HG03060 (cell line): ENCODE measurements around the gene TINAGL1.

Experiments used
- ATAC-seq: cut with Tn5 transposase; IDR thresholded peaks from one replicate; pipeline ENCODE4 v1.9.1; 2021; ENCODE audit warnings: low read depth, moderate number of reproducible peaks; ENCODE audit not compliant: unreplicated experiment

TINAGL1 gene, protein sequence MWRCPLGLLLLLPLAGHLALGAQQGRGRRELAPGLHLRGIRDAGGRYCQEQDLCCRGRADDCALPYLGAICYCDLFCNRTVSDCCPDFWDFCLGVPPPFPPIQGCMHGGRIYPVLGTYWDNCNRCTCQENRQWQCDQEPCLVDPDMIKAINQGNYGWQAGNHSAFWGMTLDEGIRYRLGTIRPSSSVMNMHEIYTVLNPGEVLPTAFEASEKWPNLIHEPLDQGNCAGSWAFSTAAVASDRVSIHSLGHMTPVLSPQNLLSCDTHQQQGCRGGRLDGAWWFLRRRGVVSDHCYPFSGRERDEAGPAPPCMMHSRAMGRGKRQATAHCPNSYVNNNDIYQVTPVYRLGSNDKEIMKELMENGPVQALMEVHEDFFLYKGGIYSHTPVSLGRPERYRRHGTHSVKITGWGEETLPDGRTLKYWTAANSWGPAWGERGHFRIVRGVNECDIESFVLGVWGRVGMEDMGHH

GRCh38 chr1:31576201-31576669, at the start of gene TINAGL1:
Gene TINAGL1, plus strand, starts transcription at chr1:31576515. Its CDS starts 634 bp downstream, at chr1:31577149.
- ATAC-seq: no peak

DNA sequence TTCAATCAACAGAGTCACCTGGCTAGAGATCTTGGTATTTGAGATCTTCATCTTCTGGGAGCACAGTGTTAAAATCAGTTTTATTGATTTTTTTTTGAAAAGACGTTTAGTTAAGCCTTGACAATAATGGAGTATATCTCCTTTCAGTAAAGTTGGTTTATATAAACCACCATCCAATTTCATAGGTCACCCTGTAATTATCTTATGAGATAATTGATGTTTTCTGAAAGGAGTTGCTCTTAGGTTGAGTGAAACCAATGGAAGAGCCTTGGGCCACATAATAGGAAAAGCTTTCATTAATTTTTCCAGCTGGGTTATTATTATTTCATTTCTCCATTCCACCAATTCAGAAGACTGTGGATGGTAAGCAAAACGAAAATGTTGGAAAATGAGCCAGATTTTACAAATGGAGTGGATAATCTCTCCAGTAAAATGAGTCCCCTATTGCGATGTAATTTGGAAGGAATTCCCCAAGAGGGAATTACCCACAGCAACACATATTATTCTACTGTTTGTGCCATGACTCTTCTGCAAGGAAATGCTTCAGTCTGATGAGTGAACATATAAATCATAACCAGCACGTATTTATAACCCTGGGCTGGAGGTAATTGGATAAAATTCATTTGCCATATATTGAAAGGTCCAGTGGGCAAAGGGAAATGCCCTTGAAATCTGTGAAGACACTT, 46.2 kb upstream of the TINAGL1 start:
- ATAC-seq: no peak

DNA sequence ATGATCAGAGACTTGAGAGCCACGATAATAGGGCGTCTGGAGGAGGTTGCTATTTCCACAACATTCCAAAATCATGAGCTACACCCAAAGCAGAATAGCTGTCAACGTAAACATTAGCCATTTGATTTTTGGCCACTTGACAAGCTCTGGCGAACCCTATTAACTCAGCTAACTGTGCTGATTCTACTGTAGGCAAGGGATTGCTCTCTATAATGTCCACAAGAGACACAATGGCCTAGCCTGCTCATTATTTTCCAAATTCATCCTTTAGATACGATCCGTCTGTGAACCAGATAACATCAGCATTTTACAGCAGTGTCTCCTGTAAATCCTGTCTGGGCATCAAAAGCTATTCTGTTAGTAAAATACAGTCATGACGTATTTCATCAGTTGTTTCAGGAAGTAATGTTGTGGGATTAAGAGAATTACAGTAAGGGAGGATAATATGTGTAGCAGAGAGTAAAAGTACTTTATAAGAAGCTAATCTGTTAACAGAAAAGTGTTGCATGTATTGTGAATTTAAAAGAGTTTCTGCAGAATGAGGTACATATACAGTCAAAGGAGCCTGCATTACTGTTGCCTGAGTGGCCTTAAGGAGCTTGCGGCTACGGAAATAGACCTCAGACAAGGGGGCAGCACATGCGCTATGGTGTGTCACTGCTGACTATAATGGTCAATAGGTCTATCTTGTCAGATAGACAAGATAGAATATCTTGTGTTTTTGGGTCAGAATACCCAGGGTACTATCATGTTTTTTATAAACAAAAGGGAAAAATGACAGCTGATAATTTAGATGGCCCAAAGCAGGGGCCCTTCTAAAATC, 44.9 kb upstream of the TINAGL1 start:
- no peak for ATAC-seq

DNA sequence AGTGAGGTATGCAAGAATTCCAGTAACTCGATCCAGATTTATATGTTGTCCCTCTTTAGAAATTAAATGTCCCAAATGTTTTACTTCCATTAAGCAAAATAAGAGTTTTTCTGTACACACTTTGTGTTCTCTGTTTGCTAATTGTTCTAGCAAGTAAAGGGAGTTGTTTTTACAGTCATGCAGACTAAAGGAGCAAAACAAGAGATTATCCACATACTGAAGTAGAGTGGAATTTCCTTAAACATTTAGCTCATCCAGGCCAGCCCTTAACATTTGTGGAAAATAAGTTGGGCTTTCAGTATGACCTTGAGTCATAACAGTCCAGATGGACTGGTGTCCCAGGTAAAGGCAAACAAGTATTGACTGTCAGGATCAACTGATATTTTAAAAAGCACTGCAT, 44.1 kb upstream of the TINAGL1 start:
- ATAC-seq: no peak

DNA sequence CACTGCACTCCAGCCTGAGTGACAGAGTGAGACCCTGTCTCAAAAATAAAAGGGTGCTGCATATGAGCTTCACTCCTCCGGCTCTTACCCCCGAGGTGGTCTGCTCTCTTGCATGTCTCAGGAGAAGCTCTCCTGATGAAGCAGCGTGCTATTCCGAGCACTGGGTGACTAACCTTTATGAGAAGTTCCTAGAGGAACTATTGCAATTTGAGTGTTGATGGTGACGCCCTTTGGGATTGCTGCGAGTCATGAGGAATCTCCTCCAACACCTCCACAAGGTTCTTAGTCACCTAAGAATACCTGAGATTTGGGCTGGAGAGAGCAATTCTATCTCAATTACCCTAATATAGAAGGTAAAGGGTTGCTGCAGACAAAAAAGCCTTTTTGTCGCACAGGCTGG, 40.8 kb upstream of the TINAGL1 start:
- ATAC-seq: no peak

DNA sequence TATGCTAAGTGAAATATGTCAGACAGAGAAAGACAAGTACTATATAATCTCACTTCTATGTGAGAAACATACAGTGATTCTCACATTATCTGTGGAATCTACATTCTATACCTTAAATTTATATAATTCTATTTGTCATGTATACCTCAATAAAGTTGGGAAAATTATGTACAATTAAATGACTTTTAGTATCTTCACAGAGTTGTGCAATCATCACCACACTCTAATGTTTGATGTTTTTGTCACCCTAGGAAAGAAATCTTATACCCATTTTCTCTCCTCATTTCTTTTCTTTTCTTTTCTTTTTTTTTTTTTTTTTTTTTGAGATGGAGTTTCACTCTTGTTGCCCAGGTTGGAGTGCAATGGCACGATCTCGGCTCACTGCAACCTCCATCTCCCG, 37.0 kb upstream of the TINAGL1 start:
- no peak for ATAC-seq

GRCh38 chr1:31541194-31541593, 35.1 kb upstream of the TINAGL1 start:
- ATAC-seq: no peak

DNA sequence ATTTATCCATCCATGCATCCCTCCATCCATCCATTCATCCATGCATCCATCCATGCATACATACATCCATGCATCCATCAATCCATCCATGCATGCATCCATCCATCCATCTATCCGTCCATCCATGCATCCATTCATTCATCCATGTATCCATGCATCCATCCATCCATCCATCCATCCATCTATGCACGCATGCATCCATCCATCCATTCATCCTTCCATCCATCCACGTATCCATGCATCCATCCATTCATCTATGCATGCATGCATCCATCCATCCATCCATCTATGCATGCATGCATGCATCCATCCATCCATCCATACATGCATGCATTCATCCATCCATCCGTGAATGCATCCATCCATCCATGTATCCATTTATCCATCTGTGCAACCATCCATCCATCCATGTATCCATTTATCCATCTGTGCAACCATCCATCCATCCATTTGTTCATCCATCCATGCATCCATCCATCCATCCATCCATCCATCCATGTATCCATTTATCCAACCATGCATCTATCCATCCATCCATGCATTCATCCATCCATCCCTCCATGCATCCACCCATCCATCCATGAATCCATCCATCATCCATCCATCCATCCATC, 30.3 kb upstream of the TINAGL1 start:
- ATAC-seq: no peak

GRCh38 chr1:31548534-31548906, 27.8 kb upstream of the TINAGL1 start:
- ATAC-seq: no peak

DNA sequence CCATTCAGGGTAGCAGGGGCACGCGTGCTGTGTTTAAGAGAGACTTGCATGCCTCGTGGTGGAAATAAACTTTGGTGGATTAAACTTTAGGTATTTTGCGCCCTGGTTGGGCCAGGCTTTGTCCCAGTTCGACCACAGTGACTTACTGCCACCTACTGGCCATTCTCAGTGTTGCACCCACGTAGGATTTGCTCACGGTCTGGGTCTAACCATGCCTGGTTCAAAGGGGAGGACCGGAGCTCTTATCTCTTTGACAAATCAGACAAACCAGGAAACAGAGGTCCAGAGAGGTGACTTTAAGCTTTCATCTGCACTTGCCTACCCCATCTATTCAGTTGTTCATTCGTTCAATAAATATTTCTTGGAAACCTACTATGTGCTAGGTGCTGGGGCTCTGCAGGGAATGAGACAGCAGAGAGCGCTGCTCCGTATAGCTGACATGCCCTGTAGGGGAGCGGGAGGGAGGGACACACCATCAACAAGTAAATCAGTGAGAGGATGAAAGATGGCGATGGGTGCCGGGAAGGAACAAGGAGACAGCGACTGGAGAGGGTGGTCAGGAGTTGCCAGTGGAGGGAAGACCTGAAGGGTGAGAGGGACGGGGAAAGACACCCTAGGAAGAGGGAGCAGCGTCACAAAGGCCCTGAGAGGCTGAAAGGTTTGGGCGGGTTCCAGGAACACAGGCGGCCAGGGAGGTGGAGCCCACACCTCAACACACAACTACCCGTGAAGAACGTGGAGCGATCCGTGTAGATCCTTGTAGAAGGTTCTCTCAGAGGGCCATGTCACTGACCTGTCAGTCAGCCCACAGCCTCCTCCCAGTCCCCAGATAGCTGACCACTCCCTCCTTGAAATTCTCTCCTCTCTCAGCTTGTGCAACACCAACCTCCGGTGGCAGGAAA, 27.2 kb upstream of the TINAGL1 start:
- peak; percentile 48 for ATAC-seq

DNA sequence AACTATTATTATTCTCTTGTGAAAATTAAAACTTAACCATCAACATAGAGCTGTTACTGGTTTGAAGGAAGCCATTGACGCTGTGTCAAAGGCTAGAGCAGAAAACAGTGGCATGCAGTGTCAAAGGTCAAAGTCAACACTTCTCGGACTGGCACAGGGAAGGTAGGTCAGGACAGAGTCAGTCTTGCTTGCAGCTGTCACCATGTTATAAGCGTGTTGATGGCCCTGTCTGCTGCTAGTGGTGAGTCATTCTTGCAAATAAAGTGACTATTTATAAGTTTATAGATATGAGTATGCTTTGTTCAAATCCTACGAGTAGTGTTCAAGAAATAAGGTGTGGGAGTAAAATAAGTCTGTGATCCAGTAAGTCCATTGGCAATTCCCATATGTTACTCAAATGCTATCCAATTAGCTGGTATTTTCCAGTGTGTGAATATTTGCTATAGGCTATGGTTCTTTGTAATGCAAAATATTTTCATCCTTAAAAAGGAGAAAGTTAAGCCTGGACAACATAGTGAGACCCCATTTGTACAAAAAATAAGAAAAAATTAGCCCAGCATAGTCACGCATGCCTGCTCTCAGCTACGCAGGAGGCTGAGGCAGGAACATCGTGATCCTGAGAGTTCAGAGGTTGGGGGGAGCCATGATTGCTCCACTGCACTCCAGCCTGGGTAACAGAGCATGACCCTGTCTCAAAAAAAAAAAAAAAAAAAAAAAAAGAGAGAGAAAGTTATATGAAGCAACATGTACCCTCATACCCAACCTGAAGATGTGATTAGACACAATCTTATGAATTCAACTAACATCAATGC, 26.3 kb upstream of the TINAGL1 start:
- ATAC-seq: peak; percentile 61

- ATAC-seq: no peak
Measured at GRCh38 chr1:31551208-31551607, 25.1 kb upstream of the TINAGL1 start.

GRCh38 chr1:31552489-31552888, 23.8 kb upstream of the TINAGL1 start:
- ATAC-seq: no peak

DNA sequence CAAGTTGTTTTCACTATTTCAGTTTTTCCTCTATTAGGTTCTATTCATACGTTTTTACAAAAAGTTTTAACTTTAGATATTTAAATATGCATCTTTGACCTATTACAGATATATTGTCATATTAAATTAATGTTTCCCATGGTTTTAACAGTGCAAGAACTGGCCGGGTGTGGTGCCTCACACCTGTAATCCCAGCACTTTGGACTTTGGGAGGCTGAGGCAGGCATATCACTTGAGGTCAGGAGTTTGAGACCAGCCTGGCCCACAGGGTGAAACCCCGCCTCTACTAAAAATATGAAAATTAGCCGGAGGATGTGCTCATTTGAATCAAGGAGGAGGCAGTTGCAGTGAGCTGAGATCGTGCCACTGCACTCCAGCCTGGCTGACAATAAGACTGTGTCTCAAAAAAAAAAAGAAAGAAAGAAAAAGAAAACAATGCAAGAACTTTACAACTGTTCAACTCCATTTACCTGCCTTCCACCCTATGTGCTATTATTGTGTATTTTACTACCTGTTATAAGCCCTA, 19.8 kb upstream of the TINAGL1 start:
- no peak for ATAC-seq

- ATAC-seq: no peak
Measured at GRCh38 chr1:31559715-31560114, 16.6 kb upstream of the TINAGL1 start.

GRCh38 chr1:31560394-31560793, 15.9 kb upstream of the TINAGL1 start:
- ATAC-seq: no peak

- ATAC-seq: no peak
Measured at GRCh38 chr1:31562707-31563360, 13.5 kb upstream of the TINAGL1 start.

DNA sequence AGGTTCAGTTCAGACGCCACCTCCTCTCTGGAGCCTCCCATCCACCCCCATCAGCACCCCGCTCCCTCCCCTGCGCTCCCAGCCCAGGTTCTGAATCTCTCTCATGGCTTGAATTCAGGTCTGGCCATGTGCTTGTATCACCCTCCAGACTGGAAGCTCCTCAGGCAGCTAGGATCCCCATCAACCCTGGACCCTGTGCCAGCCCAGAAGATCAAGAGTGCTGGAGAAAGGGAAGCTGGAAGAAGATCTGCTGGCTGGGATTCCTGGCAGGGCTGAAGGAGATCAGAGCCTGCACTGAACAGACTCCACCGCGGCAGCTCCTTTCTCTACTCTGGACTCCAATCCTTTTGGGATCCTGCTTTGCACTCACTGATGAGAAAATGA, 11.7 kb upstream of the TINAGL1 start:
- no peak for ATAC-seq
